Measurements from ENCODE around the gene DYSF.

- TF ChIP-seq CTCF (IDR thresholded peaks at IDR 0.05) (no peak), POLR2A (IDR thresholded peaks at IDR 0.05) (no peak)
Observed at GRCh38 chr2:71725836-71726235, 272.5 kb downstream of the DYSF start.
